SK-N-SH (cell line): ENCODE data around the gene CFAP251.

Source experiments
- CTCF ChIP-seq: fragments of 200-600 bp; sonication (generic); IDR thresholded peaks from 2 replicates; pipeline ENCODE4 v1.6.1; 2017; ENCODE audit warnings: antibody characterized with exemption, mild to moderate bottlenecking, moderate library complexity
- EP300 ChIP-seq, 2 experiments: IDR thresholded peaks; 2 replicates each; pipeline versions ENCODE4 v1.4.0 to v1.6.1; 2012; ENCODE audit warnings: borderline replicate concordance in 1 of 2, low read depth in 1 of 2, low read length in 1 of 2
- EZH2phosphoT487 ChIP-seq: fragments of 200-600 bp; sonication (generic); IDR thresholded peaks from 2 replicates; pipeline ENCODE4 v1.6.1; 2017; ENCODE audit warnings: low read depth, mixed run types, mild to moderate bottlenecking, antibody characterized with exemption, moderate library complexity, borderline replicate concordance
- FOXM1 ChIP-seq: IDR thresholded peaks from 2 replicates; pipeline ENCODE4 v1.4.0; 2012; ENCODE audit warnings: low read depth, mild to moderate bottlenecking
- MXI1 ChIP-seq: IDR thresholded peaks from 2 replicates; pipeline ENCODE4 v1.6.1; 2012; ENCODE audit warnings: mild to moderate bottlenecking, low read depth, low read length, improper control_type of control experiment
- POLR2AphosphoS5 ChIP-seq: IDR thresholded peaks from 2 replicates; pipeline ENCODE4 v1.6.1; 2012; ENCODE audit warnings: low read depth, low read length
- REST ChIP-seq: IDR thresholded peaks from 2 replicates; pipeline ENCODE4 v1.6.1; 2012; ENCODE audit warnings: mild to moderate bottlenecking, low read depth, low read length, moderate library complexity
- TCF12 ChIP-seq: IDR thresholded peaks from 2 replicates; pipeline ENCODE4 v1.4.0; 2012
- ZBTB33 ChIP-seq: IDR thresholded peaks from 2 replicates; pipeline ENCODE4 v1.4.0; 2012; ENCODE audit warnings: low read depth, borderline replicate concordance

GRCh38 chr12:121953117-121953692 lies 34.8 kb downstream of the CFAP251 start:
- TF ChIP-seq TCF12, result no peak
- TF ChIP-seq MXI1, result no peak
- no peak for TF ChIP-seq CTCF
- no peak for TF ChIP-seq ZBTB33
- TF ChIP-seq EZH2phosphoT487, result no peak
- TF ChIP-seq REST, result no peak
- TF ChIP-seq FOXM1, result no peak
- no peak for TF ChIP-seq POLR2AphosphoS5
- no peak for TF ChIP-seq EP300 (IDR thresholded peaks at IDR 0.05; ENCODE audit: borderline replicate concordance in 1 of 2, low read depth in 1 of 2, low read length in 1 of 2)
